GM18519 (cell line): Measurements from ENCODE around the gene SPINT1.

Experiments used
- ATAC-seq: cut with Tn5 transposase; IDR thresholded peaks from one replicate; pipeline ENCODE4 v1.9.1; 2021; ENCODE audit warnings: mild to moderate bottlenecking, moderate library complexity; ENCODE audit not compliant: unreplicated experiment, low FRiP score

Gene SPINT1

DNA sequence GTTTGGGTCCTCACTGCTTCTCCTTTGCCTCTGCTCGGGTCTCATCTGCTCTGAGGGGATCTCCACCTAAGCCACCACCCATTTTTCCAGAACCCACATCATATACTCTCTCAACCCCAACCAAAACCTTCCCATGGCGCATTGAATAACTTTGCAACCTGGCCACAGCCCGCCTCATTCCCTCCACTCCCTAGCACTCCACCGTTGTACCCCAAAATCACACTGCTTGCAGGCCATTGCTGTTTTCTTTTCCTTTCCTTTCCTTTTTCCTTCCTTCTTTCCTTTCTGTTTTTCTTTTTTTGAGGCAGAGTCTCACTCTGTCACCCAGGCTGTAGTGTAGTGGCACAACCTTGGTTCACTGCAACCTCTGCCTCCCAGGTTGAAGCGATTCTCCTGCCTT is 47.3 kb downstream of the SPINT1 start:
- ATAC-seq = no peak

DNA sequence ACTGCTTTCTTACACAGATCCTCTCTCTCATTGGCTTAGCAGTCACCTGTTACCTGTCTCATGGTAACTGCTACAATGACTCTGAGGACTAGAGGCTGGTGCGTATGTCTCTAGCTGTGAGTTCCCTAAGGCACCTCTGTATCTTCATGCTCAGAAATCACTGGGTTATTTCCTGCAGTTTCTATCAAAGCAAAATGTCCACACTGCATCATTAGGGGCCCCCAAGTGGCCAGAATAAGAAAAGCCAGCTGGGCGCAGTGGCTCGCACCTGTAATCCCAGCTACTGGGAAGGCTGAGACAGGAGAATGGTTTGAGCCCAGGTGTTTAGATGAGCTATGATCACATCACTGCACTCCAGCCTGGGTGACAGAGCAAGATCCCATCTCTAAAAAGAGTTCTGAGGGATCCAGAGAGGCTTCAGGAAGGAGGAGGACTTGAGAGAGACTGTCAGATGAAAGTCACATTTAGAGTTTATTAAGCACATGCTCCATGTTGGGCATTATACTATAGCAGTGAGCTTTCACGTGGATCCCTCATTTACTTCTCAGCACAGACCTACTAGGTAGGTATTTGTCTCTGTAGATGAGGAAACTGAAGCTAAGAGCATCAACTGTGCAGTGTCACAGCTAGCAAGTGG is 48.1 kb downstream of the SPINT1 start:
- no peak for ATAC-seq

DNA sequence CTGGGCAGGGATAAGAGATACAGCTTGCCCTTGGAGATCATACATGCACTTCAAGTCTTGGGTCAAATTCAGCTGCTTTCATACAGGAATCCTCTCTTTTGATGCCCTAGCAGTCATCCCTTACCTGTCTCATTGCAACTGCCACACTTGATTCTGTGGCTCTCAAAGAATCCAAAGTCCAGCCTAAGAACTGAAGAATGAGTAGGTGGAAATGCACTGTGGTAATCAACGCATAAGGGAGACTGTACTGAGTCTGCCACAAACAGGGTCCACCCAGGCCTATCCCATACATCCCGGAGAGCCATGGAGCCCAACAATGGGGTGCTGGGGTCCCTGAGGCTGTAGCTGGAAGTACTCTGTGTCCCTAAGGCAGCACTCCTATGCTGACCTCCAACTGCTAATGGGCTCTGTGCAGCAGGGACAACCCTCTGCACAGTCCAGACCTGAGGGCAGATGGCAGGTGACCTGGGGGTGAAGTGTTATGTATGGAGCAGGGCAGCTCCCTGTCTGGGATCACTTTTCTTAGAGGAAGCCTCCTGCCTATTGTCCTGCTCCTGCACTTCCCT is 48.7 kb downstream of the SPINT1 start:
- ATAC-seq = no peak

DNA sequence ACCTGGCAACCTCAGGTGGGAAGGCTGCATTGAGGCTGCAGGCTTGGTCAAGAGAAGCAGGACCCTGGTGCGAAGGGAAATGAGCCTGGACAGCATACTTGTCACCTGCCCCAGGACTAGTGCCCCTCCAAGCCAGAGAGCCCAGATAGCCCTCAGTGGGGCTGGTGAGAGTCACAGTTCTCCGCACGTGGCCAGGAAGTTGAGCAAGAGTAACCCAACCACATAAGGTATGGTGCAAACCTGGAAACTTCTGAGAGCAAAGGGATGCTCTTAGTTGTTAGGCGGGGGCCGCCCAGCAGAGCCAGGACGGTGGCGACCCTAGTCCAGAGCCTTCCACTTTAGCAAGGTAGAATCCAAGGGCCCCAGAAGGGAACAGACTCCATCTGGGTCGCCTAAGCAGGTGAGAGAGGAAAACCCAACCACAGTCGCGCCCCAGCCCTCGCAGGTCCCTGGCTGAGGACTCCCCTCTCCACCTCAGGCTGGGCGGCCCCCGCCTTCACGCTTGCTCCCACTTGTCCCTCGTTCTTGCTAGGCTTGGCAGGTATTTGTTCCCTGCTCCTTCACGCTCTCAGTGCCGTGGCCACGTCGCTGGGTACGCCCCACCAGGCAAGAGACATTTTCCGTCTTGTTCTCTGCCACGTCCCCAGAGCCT is 49.3 kb downstream of the SPINT1 start:
- no peak for ATAC-seq

DNA sequence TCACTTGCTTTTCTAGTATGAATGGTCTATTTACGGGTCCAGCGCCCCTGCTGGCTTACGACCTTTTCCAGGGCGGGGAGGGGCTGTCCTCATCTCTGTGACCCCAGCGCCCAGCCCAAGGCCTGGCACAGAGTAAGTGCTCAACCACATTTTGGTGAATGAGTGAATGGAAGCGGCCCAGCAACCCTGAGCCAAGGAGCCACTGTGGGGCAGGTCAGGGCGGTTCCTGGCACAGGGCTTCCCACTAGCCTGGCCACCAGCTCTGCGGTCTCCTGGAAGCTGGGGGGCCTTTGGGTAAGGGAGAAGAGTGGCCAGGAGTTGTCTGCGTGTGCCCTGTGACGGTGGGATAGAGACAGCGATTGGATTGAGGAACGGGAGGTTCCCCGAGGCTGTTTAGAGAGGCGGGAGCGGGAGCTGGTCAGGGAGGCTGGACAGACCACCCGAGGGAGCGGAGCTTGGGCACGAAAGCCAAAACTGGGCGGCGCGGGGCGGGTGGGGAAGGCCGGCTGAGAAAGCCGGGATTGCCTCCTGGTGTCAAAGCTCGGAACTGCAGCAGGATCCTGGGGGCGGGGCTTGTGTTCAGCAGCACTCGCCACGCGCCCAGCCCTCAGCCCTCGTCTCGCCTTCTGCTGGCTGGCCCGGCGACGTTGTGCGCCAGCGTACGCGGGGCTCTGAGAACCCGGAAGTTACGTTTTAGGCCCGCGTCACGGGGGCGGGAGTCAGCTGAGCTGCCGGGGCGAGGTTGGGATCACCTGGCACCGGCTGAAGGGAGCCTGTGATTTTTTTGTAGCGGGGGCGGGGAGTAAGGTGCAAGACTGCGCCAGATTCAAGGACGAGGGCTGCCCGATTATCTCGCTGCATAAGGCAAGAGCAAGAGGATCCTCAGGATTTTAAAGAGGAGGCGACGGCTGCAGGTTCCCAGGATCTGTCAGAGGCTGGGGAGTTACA is 50.2 kb downstream of the SPINT1 start, which contains the start of gene VPS18:
VPS18 (plus strand) TSS at position 718 of the 948 bp plus-strand sequence. CDS start 319 bp downstream, outside the sequence.
- peak; percentile 71 for ATAC-seq

DNA sequence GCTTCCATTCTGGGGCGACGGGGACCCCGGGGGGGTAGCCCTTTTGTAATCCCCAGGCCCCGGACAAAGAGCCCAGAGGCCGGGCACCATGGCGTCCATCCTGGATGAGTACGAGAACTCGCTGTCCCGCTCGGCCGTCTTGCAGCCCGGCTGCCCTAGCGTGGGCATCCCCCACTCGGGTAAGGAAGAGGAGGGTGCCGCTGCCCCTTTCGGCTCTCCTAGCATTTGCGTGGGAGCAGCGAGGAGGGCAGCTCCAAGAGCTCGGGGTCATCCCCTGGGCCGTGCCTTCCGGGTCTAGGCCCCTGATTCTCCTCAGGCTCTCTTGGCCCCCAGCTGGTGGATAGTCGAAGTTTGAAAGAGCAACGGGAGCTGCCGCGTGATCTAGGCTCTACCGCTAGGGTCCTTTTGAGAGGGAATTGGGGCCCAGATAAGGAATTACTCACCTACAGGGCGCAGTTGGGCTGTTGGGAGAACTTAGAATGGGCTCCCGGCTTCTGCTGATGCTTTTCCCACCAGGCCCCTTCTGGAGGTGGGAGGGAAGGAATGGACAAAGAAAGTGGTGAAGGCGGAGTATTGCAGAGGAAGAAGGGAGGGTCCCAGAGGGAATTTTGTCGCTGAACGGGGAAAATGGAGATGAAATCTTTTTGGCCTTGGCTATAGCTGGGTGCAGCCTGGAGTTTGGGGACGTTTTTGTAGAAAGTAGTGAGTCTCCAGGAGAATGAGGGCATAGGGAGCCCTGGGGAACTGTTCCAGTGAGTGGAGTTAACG is 51.0 kb downstream of the SPINT1 start:
- ATAC-seq = no peak

DNA sequence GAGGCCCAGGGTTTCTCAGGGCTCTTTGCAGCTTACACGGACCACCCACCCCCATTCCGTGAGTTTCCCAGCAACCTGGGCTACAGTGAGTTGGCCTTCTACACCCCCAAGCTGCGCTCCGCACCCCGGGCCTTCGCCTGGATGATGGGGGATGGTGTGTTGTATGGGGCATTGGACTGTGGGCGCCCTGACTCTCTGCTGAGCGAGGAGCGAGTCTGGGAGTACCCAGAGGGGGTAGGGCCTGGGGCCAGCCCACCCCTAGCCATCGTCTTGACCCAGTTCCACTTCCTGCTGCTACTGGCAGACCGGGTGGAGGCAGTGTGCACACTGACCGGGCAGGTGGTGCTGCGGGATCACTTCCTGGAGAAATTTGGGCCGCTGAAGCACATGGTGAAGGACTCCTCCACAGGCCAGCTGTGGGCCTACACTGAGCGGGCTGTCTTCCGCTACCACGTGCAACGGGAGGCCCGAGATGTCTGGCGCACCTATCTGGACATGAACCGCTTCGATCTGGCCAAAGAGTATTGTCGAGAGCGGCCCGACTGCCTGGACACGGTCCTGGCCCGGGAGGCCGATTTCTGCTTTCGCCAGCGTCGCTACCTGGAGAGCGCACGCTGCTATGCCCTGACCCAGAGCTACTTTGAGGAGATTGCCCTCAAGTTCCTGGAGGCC is 55.8 kb downstream of the SPINT1 start:
- no peak for ATAC-seq

DNA sequence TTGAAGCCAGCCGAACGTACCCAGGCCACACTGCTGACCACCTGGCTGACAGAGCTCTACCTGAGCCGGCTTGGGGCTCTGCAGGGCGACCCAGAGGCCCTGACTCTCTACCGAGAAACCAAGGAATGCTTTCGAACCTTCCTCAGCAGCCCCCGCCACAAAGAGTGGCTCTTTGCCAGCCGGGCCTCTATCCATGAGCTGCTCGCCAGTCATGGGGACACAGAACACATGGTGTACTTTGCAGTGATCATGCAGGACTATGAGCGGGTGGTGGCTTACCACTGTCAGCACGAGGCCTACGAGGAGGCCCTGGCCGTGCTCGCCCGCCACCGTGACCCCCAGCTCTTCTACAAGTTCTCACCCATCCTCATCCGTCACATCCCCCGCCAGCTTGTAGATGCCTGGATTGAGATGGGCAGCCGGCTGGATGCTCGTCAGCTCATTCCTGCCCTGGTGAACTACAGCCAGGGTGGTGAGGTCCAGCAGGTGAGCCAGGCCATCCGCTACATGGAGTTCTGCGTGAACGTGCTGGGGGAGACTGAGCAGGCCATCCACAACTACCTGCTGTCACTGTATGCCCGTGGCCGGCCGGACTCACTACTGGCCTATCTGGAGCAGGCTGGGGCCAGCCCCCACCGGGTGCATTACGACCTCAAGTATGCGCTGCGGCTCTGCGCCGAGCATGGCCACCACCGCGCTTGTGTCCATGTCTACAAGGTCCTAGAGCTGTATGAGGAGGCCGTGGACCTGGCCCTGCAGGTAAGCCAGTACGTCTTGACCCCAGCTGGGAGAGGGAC is 56.6 kb downstream of the SPINT1 start:
- ATAC-seq = no peak

DNA sequence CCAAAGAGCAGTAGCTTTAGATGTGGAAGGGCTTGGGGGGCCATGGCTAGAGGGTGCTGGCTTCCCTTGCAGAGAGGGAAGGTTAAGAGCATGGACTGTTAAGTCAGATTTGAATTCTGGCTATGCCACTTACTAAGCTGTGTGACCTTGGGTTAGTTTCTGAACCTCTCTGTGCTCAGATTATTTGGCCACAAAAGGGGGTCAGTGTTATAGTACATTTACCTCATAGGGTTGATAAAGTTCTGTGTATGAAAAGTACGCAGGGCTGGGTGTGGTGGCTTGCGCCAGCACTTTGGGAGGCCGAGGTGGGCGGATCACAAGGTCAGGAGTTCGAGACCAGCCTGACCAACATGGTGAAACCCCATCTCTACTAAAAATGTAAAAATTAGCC is 57.2 kb downstream of the SPINT1 start:
- no peak for ATAC-seq

DNA sequence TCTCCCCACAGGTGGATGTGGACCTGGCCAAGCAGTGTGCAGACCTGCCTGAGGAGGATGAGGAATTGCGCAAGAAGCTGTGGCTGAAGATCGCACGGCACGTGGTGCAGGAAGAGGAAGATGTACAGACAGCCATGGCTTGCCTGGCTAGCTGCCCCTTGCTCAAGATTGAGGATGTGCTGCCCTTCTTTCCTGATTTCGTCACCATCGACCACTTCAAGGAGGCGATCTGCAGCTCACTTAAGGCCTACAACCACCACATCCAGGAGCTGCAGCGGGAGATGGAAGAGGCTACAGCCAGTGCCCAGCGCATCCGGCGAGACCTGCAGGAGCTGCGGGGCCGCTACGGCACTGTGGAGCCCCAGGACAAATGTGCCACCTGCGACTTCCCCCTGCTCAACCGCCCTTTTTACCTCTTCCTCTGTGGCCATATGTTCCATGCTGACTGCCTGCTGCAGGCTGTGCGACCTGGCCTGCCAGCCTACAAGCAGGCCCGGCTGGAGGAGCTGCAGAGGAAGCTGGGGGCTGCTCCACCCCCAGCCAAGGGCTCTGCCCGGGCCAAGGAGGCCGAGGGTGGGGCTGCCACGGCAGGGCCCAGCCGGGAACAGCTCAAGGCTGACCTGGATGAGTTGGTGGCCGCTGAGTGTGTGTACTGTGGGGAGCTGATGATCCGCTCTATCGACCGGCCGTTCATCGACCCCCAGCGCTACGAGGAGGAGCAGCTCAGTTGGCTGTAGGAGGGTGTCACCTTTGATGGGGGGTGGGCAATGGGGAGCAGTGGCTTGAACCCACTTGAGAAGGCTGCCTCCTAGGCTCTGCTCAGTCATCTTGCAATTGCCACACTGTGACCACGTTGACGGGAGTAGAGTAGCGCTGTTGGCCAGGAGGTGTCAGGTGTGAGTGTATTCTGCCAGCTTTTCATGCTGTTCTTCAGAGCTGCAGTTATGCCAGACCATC is 59.0 kb downstream of the SPINT1 start:
- ATAC-seq = no peak

DNA sequence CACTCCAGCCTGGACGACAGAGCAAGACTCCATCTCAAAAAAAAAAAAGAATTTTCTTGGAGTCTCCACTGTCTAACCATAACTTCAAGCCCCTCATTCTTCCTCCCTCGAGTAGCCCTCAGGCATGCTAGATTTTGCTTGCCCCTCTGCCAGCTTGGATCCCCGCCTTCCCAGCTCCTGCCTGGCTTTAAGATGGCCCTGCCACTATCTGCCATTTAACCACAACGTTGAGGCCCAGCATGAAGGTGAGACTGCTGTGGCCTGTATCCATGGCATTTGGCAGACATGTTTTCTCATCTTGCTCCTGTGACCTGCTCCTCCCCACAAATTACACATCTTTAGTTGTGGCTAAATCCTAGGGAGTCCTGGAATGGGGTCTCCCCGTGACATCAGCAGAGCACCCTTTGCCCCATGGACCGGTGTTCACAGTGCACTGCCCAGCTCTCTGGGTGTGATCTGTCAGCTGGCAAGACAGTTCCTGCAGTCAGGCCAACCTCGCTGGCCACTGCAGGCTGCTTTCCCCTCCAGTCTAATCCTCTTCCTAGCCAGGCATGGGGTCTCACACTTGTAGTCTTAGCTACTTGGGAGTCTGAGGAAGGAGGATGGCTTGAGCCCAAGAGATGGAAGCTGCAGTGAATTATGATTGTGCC is 60.8 kb downstream of the SPINT1 start:
- ATAC-seq = no peak

DNA sequence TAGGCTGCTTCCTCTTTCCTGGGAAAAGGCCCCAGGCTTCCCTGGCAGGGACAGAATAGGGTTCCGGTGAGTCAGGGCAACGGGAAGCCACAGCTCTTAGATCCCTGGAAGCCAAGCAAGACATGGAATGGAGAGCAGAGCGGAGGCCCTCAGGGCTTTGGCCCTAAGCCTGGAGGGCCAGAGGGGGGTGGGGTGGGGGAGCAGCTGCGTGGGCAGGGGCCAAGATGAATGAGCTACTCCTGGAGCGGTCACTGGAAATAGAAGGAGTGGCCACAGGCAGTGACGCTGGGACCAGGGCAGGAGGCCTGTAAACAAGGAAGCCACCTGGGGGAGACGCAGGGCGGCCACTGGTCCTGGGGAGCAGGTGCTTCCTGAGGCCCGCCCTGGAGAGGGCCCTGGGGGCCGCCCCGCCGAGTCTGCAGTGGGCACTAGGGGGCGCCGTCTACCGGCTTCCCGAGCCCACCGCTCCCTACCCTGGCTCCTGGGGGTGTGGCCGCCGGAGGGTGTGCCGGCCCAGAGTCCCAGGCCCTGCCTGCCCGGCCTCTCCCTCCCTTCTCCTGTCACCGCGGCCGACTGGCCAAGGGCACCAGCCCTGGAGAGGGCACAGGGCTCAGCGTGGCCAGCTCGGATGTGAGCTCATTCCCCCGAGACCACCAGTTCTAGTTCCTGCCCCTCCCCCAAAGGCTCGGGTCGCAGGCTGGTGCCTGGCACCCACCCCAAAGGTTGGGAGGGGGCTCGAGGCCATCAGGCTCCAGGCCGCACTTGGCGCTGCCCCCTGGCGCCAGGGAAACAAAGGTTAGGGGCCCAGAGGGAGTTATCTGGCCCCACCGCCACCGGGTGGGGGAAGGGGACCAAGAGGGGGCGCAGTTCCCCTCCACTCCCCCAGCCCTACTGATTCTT is 62.5 kb downstream of the SPINT1 start:
- no peak for ATAC-seq

DNA sequence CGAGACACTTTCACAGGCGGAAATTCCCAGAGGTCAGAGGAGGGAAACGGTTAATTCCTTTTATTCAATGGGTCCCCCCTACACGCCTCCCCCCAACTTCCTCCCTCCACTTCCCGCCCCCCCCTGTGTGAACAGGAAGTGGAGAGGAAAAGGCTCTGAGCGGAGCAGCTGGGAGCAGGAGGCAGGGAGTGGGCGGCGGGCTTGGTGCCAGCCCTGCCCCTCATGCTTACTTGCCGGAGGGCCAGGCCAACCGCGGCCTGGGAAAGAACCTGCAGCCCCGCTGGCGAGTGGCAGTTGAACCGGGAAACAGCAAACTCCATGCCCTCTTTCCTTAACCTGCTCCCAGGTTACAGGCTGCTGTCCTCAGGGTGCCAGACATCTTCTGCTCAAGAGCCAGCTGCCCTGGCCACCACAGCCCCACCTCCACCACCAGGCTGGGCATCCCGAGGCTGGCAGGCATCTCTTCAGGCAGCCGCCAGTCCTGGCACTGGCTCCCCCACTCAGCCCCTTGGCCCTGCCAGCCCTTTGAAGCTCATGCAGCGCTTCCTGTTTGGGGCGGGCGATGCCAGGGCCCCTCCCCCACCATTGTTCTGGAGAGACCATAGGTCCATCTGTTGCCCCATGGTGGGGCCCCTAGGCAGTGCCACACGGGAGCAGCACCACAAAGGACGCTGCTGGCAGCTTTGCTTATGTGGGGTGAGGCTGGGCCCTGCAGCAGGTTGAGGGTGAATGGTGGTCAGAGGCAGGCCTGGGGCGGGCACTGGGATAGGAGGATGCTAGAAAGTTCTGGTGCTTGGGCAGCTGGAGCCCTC is 63.3 kb downstream of the SPINT1 start:
- ATAC-seq = no peak
